ENCODE measurements around the gene CAMK1.

DNA sequence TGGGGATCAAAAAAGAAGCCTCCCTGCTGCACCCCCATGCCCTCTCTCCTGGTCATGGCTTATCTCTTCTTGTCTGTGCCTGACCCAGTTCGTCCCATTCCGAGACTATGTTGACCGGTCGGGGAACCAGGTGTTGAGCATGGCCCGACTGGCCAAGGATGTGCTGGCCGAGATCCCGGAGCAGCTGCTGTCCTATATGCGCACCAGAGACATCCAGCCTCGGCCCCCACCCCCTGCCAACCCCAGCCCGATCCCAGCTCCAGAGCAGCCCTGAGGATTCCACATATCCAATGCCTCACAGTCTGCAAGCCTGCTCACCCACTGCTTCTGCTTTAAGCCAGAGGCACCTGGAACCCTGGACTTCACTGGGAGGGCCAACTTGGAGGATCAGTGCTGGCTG is 40.3 kb downstream of the CAMK1 start:
- TF ChIP-seq, protein P1, sequence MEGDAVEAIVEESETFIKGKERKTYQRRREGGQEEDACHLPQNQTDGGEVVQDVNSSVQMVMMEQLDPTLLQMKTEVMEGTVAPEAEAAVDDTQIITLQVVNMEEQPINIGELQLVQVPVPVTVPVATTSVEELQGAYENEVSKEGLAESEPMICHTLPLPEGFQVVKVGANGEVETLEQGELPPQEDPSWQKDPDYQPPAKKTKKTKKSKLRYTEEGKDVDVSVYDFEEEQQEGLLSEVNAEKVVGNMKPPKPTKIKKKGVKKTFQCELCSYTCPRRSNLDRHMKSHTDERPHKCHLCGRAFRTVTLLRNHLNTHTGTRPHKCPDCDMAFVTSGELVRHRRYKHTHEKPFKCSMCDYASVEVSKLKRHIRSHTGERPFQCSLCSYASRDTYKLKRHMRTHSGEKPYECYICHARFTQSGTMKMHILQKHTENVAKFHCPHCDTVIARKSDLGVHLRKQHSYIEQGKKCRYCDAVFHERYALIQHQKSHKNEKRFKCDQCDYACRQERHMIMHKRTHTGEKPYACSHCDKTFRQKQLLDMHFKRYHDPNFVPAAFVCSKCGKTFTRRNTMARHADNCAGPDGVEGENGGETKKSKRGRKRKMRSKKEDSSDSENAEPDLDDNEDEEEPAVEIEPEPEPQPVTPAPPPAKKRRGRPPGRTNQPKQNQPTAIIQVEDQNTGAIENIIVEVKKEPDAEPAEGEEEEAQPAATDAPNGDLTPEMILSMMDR (IDR thresholded peaks at IDR 0.05; ENCODE audit: low read depth, low read length, poor library complexity, severe bottlenecking) = no peak
- TF ChIP-seq EZH2phosphoT487 (IDR thresholded peaks at IDR 0.05; ENCODE audit: borderline replicate concordance, low read length) = no peak
